ENCODE results near the gene DPF3.

DPF3 gene

GRCh38 chr14:72615451-72616121 is 278.3 kb downstream of the DPF3 start:
- no peak overlapping the region for H3K9ac ChIP-seq (ENCODE audit: insufficient read length, low read depth)
- H3K4me1 ChIP-seq (ENCODE audit: insufficient read depth, insufficient read length), result peaks cover 13% of the 10 kb centered on the region
- H3K4me3 ChIP-seq (ENCODE audit: insufficient read length, low read depth), result no peak overlapping the region
- H3K27me3 ChIP-seq (ENCODE audit: insufficient read depth, insufficient read length), result no peaks in the 10 kb centered on the region
- H3K9me3 ChIP-seq (ENCODE audit: insufficient read depth, low read length), result no peaks in the 10 kb centered on the region
- no peak for TF ChIP-seq SUZ12 (IDR thresholded peaks at IDR 0.05; ENCODE audit: extremely low read depth, insufficient read depth, insufficient read length)
- TF ChIP-seq YY1 (IDR thresholded peaks at IDR 0.05; ENCODE audit: insufficient read depth, insufficient read length), result no peak
- no peak for TF ChIP-seq ZNF274 (IDR thresholded peaks at IDR 0.05; ENCODE audit: low read depth, low read length)
- no peak for DNase-seq (ENCODE audit: low read depth, low spot score)
- no peaks in the 10 kb centered on the region for H3K36me3 ChIP-seq (ENCODE audit: insufficient read depth, insufficient read length, low read length)

DNA sequence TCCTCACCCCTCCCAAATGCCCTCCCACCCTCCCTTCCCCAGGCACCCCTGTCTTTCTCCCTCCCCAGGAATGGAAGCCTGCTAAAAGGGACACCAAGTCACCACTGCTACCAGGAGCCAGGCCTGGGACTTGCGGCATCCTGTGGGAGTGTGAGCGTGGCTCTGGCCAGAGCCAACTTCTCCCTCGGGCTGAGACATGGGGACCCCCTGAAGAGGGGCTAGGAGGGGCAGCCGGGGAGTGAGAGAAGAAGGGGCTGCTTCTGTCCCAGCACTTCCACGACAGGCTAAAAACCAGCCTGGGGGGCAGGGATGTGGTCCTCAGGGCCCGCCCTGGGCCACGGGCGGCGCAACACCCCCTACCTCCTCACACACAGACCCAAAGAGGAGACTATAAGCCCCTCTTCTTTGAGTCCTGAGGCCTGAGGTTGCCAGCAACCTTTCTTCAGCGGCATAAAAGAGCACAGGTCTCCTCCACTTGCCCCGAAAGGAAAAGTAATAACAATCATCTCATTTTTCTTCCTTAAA is 278.9 kb downstream of the DPF3 start:
- Histone ChIP-seq H3K9ac (ENCODE audit: insufficient read length, low read depth) (no peak overlapping the region), H3K9me3 (ENCODE audit: insufficient read depth, low read length) (no peaks in the 10 kb centered on the region), H3K4me1 (ENCODE audit: insufficient read depth, insufficient read length) (peaks cover 13% of the 10 kb centered on the region), H3K4me3 (ENCODE audit: insufficient read length, low read depth) (no peak overlapping the region), H3K27me3 (ENCODE audit: insufficient read depth, insufficient read length) (no peaks in the 10 kb centered on the region), H3K36me3 (ENCODE audit: insufficient read depth, insufficient read length, low read length) (no peaks in the 10 kb centered on the region)
- TF ChIP-seq SUZ12 (IDR thresholded peaks at IDR 0.05; ENCODE audit: extremely low read depth, insufficient read depth, insufficient read length), result no peak
- no peak for TF ChIP-seq ZNF274 (IDR thresholded peaks at IDR 0.05; ENCODE audit: low read depth, low read length)
- no peak for TF ChIP-seq YY1 (IDR thresholded peaks at IDR 0.05; ENCODE audit: insufficient read depth, insufficient read length)
- DNase-seq (ENCODE audit: low read depth, low spot score), result no peak

DNA sequence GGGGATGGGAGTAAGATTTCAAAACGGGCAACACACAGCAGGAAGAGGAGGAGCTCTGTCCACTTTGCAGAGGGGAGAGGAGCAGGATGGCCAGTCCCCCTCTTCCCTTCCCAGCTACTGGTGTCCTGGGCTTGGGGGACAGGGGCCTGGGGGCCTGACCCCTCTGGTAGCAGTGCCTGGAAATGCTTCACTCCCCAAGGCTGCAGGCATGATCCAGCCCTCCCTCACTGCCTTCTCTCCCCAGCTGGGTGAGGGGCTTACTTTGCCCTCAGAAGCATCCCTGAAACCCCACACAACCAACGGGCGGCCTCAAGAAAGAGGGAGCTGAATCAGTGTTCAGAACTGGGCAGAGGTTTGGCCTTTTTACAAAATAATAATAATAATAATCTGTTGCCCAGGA is 279.5 kb downstream of the DPF3 start:
- H3K27me3 ChIP-seq (ENCODE audit: insufficient read depth, insufficient read length), result no peaks in the 10 kb centered on the region
- H3K4me1 ChIP-seq (ENCODE audit: insufficient read depth, insufficient read length), result peaks cover 13% of the 10 kb centered on the region
- no peaks in the 10 kb centered on the region for H3K36me3 ChIP-seq (ENCODE audit: insufficient read depth, insufficient read length, low read length)
- DNase-seq (ENCODE audit: low read depth, low spot score), result no peak
- no peak overlapping the region for H3K9ac ChIP-seq (ENCODE audit: insufficient read length, low read depth)
- TF ChIP-seq SUZ12 (IDR thresholded peaks at IDR 0.05; ENCODE audit: extremely low read depth, insufficient read depth, insufficient read length) (no peak), YY1 (IDR thresholded peaks at IDR 0.05; ENCODE audit: insufficient read depth, insufficient read length) (no peak), ZNF274 (IDR thresholded peaks at IDR 0.05; ENCODE audit: low read depth, low read length) (no peak)
- no peak overlapping the region for H3K4me3 ChIP-seq (ENCODE audit: insufficient read length, low read depth)
- no peaks in the 10 kb centered on the region for H3K9me3 ChIP-seq (ENCODE audit: insufficient read depth, low read length)

GRCh38 chr14:72613975-72614319 is 280.0 kb downstream of the DPF3 start:
- H3K36me3 ChIP-seq (ENCODE audit: insufficient read depth, insufficient read length, low read length), result no peaks in the 10 kb centered on the region
- TF ChIP-seq SUZ12 (IDR thresholded peaks at IDR 0.05; ENCODE audit: extremely low read depth, insufficient read depth, insufficient read length), result no peak
- no peak for TF ChIP-seq YY1 (IDR thresholded peaks at IDR 0.05; ENCODE audit: insufficient read depth, insufficient read length)
- H3K27me3 ChIP-seq (ENCODE audit: insufficient read depth, insufficient read length), result no peaks in the 10 kb centered on the region
- DNase-seq (ENCODE audit: low read depth, low spot score), result no peak
- H3K9me3 ChIP-seq (ENCODE audit: insufficient read depth, low read length), result no peaks in the 10 kb centered on the region
- no peak overlapping the region for H3K4me3 ChIP-seq (ENCODE audit: insufficient read length, low read depth)
- H3K9ac ChIP-seq (ENCODE audit: insufficient read length, low read depth), result no peak overlapping the region
- H3K4me1 ChIP-seq (ENCODE audit: insufficient read depth, insufficient read length), result peaks cover 17% of the 10 kb centered on the region

GRCh38 chr14:72613231-72613974 is 280.5 kb downstream of the DPF3 start:
- Histone ChIP-seq H3K27me3 (ENCODE audit: insufficient read depth, insufficient read length) (no peaks in the 10 kb centered on the region), H3K4me3 (ENCODE audit: insufficient read length, low read depth) (no peak overlapping the region), H3K36me3 (ENCODE audit: insufficient read depth, insufficient read length, low read length) (no peaks in the 10 kb centered on the region), H3K9ac (ENCODE audit: insufficient read length, low read depth) (no peak overlapping the region), H3K4me1 (ENCODE audit: insufficient read depth, insufficient read length) (peaks cover 15% of the 10 kb centered on the region), H3K9me3 (ENCODE audit: insufficient read depth, low read length) (no peaks in the 10 kb centered on the region)
- TF ChIP-seq ZNF274 (IDR thresholded peaks at IDR 0.05; ENCODE audit: low read depth, low read length), result no peak
- TF ChIP-seq YY1 (IDR thresholded peaks at IDR 0.05; ENCODE audit: insufficient read depth, insufficient read length), result no peak
- no peak for TF ChIP-seq SUZ12 (IDR thresholded peaks at IDR 0.05; ENCODE audit: extremely low read depth, insufficient read depth, insufficient read length)
- no peak for DNase-seq (ENCODE audit: low read depth, low spot score)

DNA sequence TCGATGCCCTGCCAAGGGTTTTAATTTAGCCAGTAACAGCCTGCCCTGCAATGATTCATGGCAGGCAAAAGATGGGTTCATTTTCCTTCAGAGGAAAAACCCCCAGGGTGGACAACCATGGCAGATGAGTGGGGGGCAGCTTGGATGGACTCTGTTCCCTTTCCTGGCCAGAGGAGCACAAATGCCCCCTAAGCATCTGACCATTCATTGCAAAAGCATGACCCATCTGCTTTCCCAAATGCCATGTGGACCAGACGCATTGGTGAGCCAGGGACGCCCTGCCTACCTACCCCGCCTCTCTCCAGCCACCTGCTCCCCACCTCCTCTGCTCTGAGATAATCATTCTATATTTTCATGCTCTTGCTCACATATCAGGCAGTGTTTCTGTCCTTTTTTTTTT is 281.9 kb downstream of the DPF3 start:
- Histone ChIP-seq H3K4me3 (ENCODE audit: insufficient read length, low read depth) (no peak overlapping the region), H3K36me3 (ENCODE audit: insufficient read depth, insufficient read length, low read length) (no peaks in the 10 kb centered on the region), H3K9ac (ENCODE audit: insufficient read length, low read depth) (no peak overlapping the region), H3K27me3 (ENCODE audit: insufficient read depth, insufficient read length) (no peaks in the 10 kb centered on the region), H3K4me1 (ENCODE audit: insufficient read depth, insufficient read length) (peaks cover 16% of the 10 kb centered on the region), H3K9me3 (ENCODE audit: insufficient read depth, low read length) (no peaks in the 10 kb centered on the region)
- no peak for DNase-seq (ENCODE audit: low read depth, low spot score)
- TF ChIP-seq YY1 (IDR thresholded peaks at IDR 0.05; ENCODE audit: insufficient read depth, insufficient read length) (no peak), SUZ12 (IDR thresholded peaks at IDR 0.05; ENCODE audit: extremely low read depth, insufficient read depth, insufficient read length) (no peak), ZNF274 (IDR thresholded peaks at IDR 0.05; ENCODE audit: low read depth, low read length) (no peak)

DNA sequence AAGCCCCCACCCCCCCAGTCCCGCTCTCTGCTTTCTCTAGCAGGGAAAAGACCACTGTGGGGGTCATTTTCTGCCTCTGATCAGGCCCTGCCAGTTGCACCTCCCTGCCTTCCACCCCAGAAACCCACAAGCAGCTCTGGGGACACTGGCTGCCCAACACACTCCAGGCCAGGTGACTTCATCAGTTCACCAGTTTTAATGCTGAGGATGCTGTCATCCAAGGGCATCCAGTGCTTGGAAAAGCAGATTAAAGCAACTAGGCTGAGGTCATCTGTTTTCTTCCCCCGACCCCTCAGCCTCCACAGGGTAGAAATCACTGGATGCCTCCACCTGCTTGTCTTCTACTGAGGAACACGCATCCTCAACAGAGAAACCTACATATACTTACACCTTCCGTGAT is 282.4 kb downstream of the DPF3 start:
- Histone ChIP-seq H3K9ac (ENCODE audit: insufficient read length, low read depth) (no peak overlapping the region), H3K4me3 (ENCODE audit: insufficient read length, low read depth) (no peak overlapping the region), H3K9me3 (ENCODE audit: insufficient read depth, low read length) (no peaks in the 10 kb centered on the region), H3K36me3 (ENCODE audit: insufficient read depth, insufficient read length, low read length) (no peaks in the 10 kb centered on the region), H3K4me1 (ENCODE audit: insufficient read depth, insufficient read length) (peaks cover 13% of the 10 kb centered on the region), H3K27me3 (ENCODE audit: insufficient read depth, insufficient read length) (no peaks in the 10 kb centered on the region)
- no peak for TF ChIP-seq YY1 (IDR thresholded peaks at IDR 0.05; ENCODE audit: insufficient read depth, insufficient read length)
- no peak for TF ChIP-seq SUZ12 (IDR thresholded peaks at IDR 0.05; ENCODE audit: extremely low read depth, insufficient read depth, insufficient read length)
- no peak for TF ChIP-seq ZNF274 (IDR thresholded peaks at IDR 0.05; ENCODE audit: low read depth, low read length)
- no peak for DNase-seq (ENCODE audit: low read depth, low spot score)
